DND-41 (cell line): Measurements from ENCODE around the gene MYLK4.

Experiments
- ATAC-seq: fragments of 200-7000 bp; cut with Tn5 transposase; 3 replicates; pipeline ENCODE4 v1.9.1; 2021; ENCODE audit warnings: low read depth; ENCODE audit not compliant: insufficient read depth
- DNase-seq: peaks from one replicate; pipeline ENCODE4 v3.0.0-alpha.2; 2020
- H2AFZ ChIP-seq: 2 replicates; pipeline ENCODE4 v1.6.0; 2012; ENCODE audit warnings: low read depth, low read length
- H3K27ac ChIP-seq: 2 replicates; pipeline ENCODE4 v1.5.1; 2012; ENCODE audit warnings: low read length, inconsistent platforms
- H3K27me3 ChIP-seq: fragments of 200-600 bp; sonication (generic); 2 replicates; pipeline ENCODE4 v1.6.0; 2012; ENCODE audit warnings: low read length, mild to moderate bottlenecking, inconsistent platforms; ENCODE audit not compliant: insufficient read depth, poor library complexity
- H3K36me3 ChIP-seq: 2 replicates; pipeline ENCODE4 v1.5.1; 2012; ENCODE audit warnings: low read length, inconsistent platforms; ENCODE audit not compliant: insufficient read depth
- H3K4me1 ChIP-seq: 2 replicates; pipeline ENCODE4 v1.5.1; 2012; ENCODE audit warnings: mild to moderate bottlenecking, low read length; ENCODE audit not compliant: insufficient read depth
- H3K4me2 ChIP-seq: 2 replicates; pipeline ENCODE4 v1.6.0; 2012; ENCODE audit warnings: mild to moderate bottlenecking, moderate library complexity, low read length, inconsistent platforms; ENCODE audit not compliant: insufficient read depth
- H3K4me3 ChIP-seq, 2 experiments: fragments of 200-600 bp in 1 of 2; shearing (Covaris generic) in 1 of 2; 2 replicates each; pipeline ENCODE4 v1.5.1; 2012 to 2016; ENCODE audit warnings: inconsistent platforms in 2 of 2, low read length in 2 of 2, mild to moderate bottlenecking in 2 of 2, low read depth in 1 of 2, moderate library complexity in 1 of 2
- H3K79me2 ChIP-seq: 2 replicates; pipeline ENCODE4 v1.6.0; 2012; ENCODE audit warnings: low read length, inconsistent platforms; ENCODE audit not compliant: insufficient read depth
- H3K9ac ChIP-seq: 2 replicates; pipeline ENCODE4 v1.6.0; 2012; ENCODE audit warnings: low read depth, mild to moderate bottlenecking, inconsistent platforms, low read length, moderate library complexity
- H3K9me3 ChIP-seq: 2 replicates; pipeline ENCODE4 v1.5.1; 2012; ENCODE audit warnings: low read length, moderate library complexity, mild to moderate bottlenecking, inconsistent platforms; ENCODE audit not compliant: insufficient read depth, severe bottlenecking
- H4K20me1 ChIP-seq: 2 replicates; pipeline ENCODE4 v1.6.0; 2012; ENCODE audit warnings: low read length; ENCODE audit not compliant: insufficient read depth
- EZH2 ChIP-seq: IDR thresholded peaks from 3 replicates; pipeline ENCODE4 v1.6.1; 2012; ENCODE audit warnings: borderline replicate concordance, low read depth, mild to moderate bottlenecking, moderate library complexity, low read length, inconsistent platforms; ENCODE audit not compliant: severe bottlenecking
- TF ChIP-seq, protein P1 (sequence below): IDR thresholded peaks from 2 replicates; pipeline ENCODE4 v1.5.1; 2012; ENCODE audit warnings: borderline replicate concordance, low read length, moderate library complexity, mild to moderate bottlenecking; ENCODE audit not compliant: poor library complexity, severe bottlenecking; ENCODE audit errors: extremely low read depth

MYLK4 gene

DNA sequence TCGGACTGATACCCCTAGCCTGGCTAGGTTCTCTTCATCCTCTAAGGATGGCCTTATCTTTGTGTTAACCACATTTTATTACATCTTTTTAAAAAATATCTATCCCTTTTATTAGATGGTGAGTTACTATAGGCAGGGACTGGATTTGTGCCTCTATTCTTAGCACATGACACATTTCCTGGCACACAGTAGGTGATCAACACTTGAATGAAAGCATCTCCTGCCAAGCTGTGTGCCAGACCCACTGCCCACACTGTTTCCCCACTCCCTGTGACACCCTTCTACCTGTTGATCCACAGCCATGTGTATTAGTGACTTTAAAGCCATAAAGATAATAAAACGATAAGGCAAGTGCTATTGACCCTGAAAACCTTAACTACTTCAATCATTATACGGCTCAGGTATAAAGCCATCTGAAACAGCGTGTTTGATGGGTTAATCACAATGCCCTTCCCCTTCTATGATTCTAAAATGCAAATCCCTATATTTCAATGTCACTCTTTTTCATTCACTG, 73.6 kb downstream of the MYLK4 start:
- H2AFZ ChIP-seq = no peak overlapping the region
- H3K9me3 ChIP-seq = no peaks in the 10 kb centered on the region
- TF ChIP-seq EZH2 = no peak
- TF ChIP-seq, protein P1, sequence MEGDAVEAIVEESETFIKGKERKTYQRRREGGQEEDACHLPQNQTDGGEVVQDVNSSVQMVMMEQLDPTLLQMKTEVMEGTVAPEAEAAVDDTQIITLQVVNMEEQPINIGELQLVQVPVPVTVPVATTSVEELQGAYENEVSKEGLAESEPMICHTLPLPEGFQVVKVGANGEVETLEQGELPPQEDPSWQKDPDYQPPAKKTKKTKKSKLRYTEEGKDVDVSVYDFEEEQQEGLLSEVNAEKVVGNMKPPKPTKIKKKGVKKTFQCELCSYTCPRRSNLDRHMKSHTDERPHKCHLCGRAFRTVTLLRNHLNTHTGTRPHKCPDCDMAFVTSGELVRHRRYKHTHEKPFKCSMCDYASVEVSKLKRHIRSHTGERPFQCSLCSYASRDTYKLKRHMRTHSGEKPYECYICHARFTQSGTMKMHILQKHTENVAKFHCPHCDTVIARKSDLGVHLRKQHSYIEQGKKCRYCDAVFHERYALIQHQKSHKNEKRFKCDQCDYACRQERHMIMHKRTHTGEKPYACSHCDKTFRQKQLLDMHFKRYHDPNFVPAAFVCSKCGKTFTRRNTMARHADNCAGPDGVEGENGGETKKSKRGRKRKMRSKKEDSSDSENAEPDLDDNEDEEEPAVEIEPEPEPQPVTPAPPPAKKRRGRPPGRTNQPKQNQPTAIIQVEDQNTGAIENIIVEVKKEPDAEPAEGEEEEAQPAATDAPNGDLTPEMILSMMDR = no peak
- H3K79me2 ChIP-seq = no peaks in the 10 kb centered on the region
- H3K36me3 ChIP-seq = no peaks in the 10 kb centered on the region
- no peak overlapping the region for H3K9ac ChIP-seq
- no peaks in the 10 kb centered on the region for H3K27me3 ChIP-seq
- no peaks in the 10 kb centered on the region for H3K4me1 ChIP-seq
- H3K4me2 ChIP-seq = no peak overlapping the region
- DNase-seq (no peak), ATAC-seq (no peak)
- H3K27ac ChIP-seq = no peak overlapping the region
- no peak overlapping the region for H3K4me3 ChIP-seq
- no peaks in the 10 kb centered on the region for H4K20me1 ChIP-seq

DNA sequence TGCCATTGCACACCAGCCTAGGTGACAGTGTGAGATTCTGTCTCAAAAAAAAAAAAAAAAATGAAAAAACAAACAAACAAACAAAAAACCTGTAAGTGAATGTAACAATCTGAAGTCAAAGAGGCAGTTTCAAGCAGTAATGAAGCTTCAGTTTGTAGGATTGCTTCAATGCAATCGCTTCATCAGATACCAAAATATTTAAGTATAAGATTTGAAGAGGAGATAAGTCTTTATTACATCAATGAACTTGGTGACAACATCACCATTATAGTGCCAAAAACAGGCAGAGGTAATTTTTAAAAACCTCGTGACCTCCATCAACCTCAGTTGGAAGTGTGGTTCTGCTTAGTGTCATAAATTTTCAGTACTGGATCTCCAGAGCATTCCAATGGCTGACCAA, 74.7 kb downstream of the MYLK4 start:
- Histone ChIP-seq H3K27me3 (no peaks in the 10 kb centered on the region), H3K4me2 (no peak overlapping the region), H3K4me3 (no peak overlapping the region), H4K20me1 (no peaks in the 10 kb centered on the region), H3K9me3 (no peaks in the 10 kb centered on the region), H3K9ac (no peak overlapping the region), H3K27ac (no peak overlapping the region), H2AFZ (no peak overlapping the region), H3K79me2 (no peaks in the 10 kb centered on the region), H3K36me3 (no peaks in the 10 kb centered on the region), H3K4me1 (no peaks in the 10 kb centered on the region)
- DNase-seq (no peak), ATAC-seq (no peak)
- TF ChIP-seq, protein P1 = no peak
- TF ChIP-seq EZH2 = no peak

DNA sequence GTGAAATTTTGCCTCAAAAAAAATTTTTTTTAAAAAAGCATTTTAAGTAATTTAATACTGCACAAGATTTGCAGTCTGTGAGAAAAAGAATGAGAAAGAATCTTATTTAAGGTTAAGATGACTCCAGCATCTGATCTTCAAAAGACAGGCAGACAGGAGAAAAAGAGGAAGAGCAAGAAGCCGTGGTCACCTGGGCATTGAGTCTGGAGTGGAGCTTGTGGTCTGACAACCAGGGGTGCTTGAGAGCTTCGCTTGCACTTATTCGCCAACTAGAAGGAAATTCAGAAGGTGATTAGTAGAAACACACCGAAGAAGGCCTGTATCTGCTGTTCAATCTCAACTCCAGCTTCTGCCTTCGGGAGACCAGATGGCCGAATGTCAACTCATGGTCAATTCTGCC, 75.9 kb downstream of the MYLK4 start:
- H3K4me1 ChIP-seq = no peaks in the 10 kb centered on the region
- H3K9ac ChIP-seq = no peak overlapping the region
- no peak overlapping the region for H3K27ac ChIP-seq
- H3K4me3 ChIP-seq = no peak overlapping the region
- H3K36me3 ChIP-seq = no peaks in the 10 kb centered on the region
- H3K79me2 ChIP-seq = no peaks in the 10 kb centered on the region
- DNase-seq (no peak), ATAC-seq (no peak)
- no peak overlapping the region for H3K4me2 ChIP-seq
- no peak for TF ChIP-seq EZH2
- TF ChIP-seq, protein P1 = no peak
- no peaks in the 10 kb centered on the region for H4K20me1 ChIP-seq
- no peaks in the 10 kb centered on the region for H3K27me3 ChIP-seq
- H3K9me3 ChIP-seq = no peaks in the 10 kb centered on the region
- H2AFZ ChIP-seq = no peak overlapping the region

DNA sequence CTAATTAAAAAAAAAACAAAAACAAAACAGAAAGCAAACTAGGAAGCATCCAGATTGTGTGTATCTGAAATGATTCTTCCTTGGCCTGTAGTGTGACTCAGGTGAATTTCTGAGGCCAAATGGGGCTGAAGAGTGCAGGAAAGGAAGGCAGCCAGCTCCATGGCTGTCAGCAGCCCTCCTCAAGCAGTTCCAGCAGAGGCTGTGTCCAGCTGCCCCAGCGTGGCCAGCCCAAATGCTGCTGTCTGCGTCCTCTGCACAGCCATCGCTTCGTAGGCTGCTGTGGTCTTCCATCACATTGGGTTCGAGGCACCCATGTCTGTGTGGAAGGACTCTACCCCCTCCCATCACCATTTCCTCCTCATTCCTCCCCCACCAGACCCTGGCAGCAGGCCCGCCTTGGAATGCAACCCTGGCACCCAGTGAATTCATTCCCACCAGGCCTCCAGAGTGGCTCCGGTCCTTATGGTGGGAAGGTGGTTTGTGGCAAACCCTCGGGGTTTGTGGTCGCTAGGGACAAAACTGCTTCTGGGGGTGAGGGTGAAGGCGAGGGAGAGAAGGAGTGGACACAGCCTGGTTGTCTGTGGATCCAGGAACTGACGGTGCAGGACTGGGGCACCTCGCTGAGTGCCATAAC, 81.5 kb downstream of the MYLK4 start:
- no peak for TF ChIP-seq EZH2
- TF ChIP-seq, protein P1 = no peak
- Histone ChIP-seq H3K27ac (no peak overlapping the region), H3K4me2 (no peak overlapping the region), H3K36me3 (no peaks in the 10 kb centered on the region), H3K4me3 (no peak overlapping the region), H4K20me1 (no peaks in the 10 kb centered on the region), H3K27me3 (no peaks in the 10 kb centered on the region), H2AFZ (no peak overlapping the region), H3K4me1 (no peaks in the 10 kb centered on the region), H3K9me3 (no peaks in the 10 kb centered on the region), H3K9ac (no peak overlapping the region), H3K79me2 (no peaks in the 10 kb centered on the region)
- no peak for DNase-seq
- no peak for ATAC-seq
